GM12891 (cell line): ENCODE data around the gene PIP4K2A.

Experiments used
- POLR2A ChIP-seq: IDR thresholded peaks from 2 replicates; pipeline ENCODE4 v1.6.1; 2011; ENCODE audit warnings: low read depth, low read length, control low read depth
- POLR2AphosphoS5 ChIP-seq: IDR thresholded peaks from 2 replicates; pipeline ENCODE4 v1.6.1; 2011; ENCODE audit warnings: low read depth, low read length, control low read depth

DNA sequence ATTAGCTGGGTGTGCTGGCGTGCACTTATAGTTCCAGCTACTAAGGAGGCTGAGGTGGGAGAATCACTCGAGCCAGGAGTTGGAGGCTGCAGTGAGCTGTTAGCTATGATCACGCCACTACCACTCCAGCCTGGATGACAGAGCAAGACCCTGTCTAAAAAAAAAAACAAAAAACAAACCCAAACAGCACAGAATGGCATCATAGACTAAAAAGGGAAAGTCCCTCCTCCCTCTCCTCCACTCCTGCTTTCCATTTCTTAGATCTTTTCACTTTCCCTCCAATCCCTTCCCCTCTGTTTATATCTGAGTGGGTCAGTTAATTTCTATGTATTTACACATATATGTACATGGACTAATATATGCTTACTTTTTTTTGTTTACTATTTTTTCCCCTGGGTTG, 10.4 kb upstream of the PIP4K2A start:
- TF ChIP-seq POLR2AphosphoS5, result no peak
- no peak for TF ChIP-seq POLR2A
